Peyer's patch (tissue), 4 donors: ENCODE measurements around the gene NDFIP2. TPM values are rescaled to one million over a fixed set of nuclear protein-coding genes. Genes with fewer than 3 reads are reported as not detected.

Source experiments
- DNase-seq, 3 donors: peaks; one replicate each; pipeline ENCODE4 v3.0.0-alpha.2; 2017 to 2019
- H3K27ac ChIP-seq, 4 donors: fragments of 200-600 bp; sonication (generic); one replicate each; pipeline ENCODE4 v1.5.1; 2016 to 2019
- H3K27me3 ChIP-seq, 2 donors: fragments of 200-600 bp; sonication (generic); one replicate each; pipeline ENCODE4 v1.5.1; 2019
- H3K36me3 ChIP-seq, 3 donors: fragments of 200-600 bp; sonication (generic); one replicate each; pipeline ENCODE4 v1.5.1; 2016 to 2019
- H3K4me1 ChIP-seq, 4 donors: fragments of 200-600 bp; sonication (generic); one replicate each; pipeline ENCODE4 v1.5.1; 2016 to 2019
- H3K4me3 ChIP-seq, 4 donors: fragments of 200-600 bp; sonication (generic); 1 replicate in 3 of 4; 2 replicates in 1 of 4; pipeline ENCODE4 v1.5.1; 2016 to 2019; ENCODE audit warnings: mild to moderate bottlenecking in 1 of 4
- H3K9me3 ChIP-seq, 4 donors: fragments of 200-600 bp; sonication (generic); one replicate each; pipeline ENCODE4 v1.5.1; 2016 to 2019; ENCODE audit warnings: mild to moderate bottlenecking in 1 of 4
- POLR2A ChIP-seq, 2 donors: fragments of 450-650 bp; IDR thresholded peaks; one replicate each; pipeline ENCODE4 v1.5.1; 2017; ENCODE audit warnings: antibody characterized with exemption in 2 of 2, mild to moderate bottlenecking in 2 of 2, moderate library complexity in 2 of 2
- total RNA-seq, 4 donors: library from RNA; depleted of rRNA; stranded (reverse); fragments of >200 nt; gene quantifications; one replicate each; pipeline ENCODE4 v1.1.0, GENCODE V29; 2016
- TF ChIP-seq, protein P1 (sequence below), 6 experiments: fragments of 450-650 bp in 4 of 6; fragments of 200-600 bp in 2 of 6; sonication (generic) in 1 of 6; IDR thresholded peaks; one replicate each; pipeline ENCODE4 v1.5.1; 2017 to 2019; ENCODE audit warnings: antibody characterized with exemption in 6 of 6, mild to moderate bottlenecking in 3 of 6, moderate library complexity in 1 of 6

The NDFIP2 gene
- total RNA-seq, 4 donors from 2014 or later = 28.1 to 102 (median 59.6) TPM

DNA sequence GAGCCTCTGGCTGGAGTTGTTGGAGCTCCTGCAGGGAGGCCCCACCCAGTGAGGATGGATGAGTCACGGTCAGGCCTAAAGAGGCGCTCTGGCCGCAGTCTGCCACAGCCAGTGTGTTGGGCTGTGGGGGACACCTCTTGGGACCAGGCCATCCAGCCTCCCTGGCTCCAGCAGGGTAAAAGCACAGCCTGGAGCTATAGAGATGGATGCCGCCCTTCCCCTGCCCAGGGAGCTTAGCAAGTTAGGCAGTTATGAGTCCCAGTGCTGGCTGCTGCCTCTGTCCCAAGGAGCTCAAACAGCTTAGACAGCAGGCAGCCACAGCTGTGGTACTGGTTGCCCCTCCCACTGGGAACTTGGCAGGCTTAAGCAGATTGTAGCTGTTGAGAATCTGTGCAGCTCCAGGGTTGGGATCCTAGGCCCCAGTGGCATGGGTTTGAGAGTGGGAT, 100.9 kb downstream of the NDFIP2 start:
- DNase-seq = no peak
- no peaks in the 10 kb centered on the region for H3K36me3 ChIP-seq
- H3K9me3 ChIP-seq = no peaks in the 10 kb centered on the region
- H3K27ac ChIP-seq = no peak overlapping the region
- TF ChIP-seq, protein P1, sequence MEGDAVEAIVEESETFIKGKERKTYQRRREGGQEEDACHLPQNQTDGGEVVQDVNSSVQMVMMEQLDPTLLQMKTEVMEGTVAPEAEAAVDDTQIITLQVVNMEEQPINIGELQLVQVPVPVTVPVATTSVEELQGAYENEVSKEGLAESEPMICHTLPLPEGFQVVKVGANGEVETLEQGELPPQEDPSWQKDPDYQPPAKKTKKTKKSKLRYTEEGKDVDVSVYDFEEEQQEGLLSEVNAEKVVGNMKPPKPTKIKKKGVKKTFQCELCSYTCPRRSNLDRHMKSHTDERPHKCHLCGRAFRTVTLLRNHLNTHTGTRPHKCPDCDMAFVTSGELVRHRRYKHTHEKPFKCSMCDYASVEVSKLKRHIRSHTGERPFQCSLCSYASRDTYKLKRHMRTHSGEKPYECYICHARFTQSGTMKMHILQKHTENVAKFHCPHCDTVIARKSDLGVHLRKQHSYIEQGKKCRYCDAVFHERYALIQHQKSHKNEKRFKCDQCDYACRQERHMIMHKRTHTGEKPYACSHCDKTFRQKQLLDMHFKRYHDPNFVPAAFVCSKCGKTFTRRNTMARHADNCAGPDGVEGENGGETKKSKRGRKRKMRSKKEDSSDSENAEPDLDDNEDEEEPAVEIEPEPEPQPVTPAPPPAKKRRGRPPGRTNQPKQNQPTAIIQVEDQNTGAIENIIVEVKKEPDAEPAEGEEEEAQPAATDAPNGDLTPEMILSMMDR (IDR thresholded peaks at IDR 0.05) = no peak
- no peak for TF ChIP-seq POLR2A (IDR thresholded peaks at IDR 0.05)
- H3K4me3 ChIP-seq = no peak overlapping the region
- H3K4me1 ChIP-seq = no peaks in the 10 kb centered on the region
- H3K27me3 ChIP-seq = no peaks in the 10 kb centered on the region

DNA sequence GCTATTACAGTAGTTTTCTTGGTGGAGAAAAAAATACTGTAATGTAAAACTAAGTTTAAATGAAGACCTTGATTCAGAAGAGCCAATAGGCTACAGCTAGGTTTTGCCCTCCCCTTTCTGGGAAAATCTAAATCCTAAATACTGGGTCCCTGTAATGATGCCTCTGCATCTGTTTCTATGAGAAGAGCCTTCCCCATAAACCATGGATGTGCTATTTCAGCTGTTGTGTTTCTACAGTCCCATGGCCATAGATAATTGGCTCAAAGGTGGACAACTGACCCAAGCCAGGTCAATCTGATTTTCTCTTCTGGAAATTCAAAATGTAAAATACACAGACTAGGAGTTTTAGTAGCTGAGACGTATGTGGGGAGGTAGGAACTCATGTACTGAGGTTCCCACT, 101.9 kb downstream of the NDFIP2 start:
- H3K27ac ChIP-seq = no peak overlapping the region
- no peaks in the 10 kb centered on the region for H3K4me1 ChIP-seq
- TF ChIP-seq POLR2A (IDR thresholded peaks at IDR 0.05) = no peak
- TF ChIP-seq, protein P1 (IDR thresholded peaks at IDR 0.05) = no peak

DNA sequence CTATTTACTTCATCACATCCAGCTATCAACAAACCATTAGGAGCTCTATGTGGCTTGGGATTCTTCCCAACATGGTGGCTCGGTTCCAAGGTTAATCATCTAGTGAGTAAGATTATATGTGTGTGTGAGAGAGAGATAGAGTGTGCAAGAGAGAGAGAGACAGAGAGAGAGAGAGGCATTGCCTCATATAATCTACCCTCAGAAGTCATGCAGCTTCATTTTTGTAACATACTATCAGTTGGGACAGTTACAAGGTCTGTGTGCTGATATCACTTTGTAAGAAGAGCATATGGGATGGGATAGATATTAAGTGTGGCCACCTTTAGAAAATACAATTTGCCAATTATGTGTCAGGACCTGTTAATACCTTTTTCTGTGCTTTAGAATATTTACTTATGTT, 104.1 kb downstream of the NDFIP2 start:
- H3K36me3 ChIP-seq = no peaks in the 10 kb centered on the region
- H3K4me1 ChIP-seq = no peaks in the 10 kb centered on the region
- TF ChIP-seq, protein P1 (IDR thresholded peaks at IDR 0.05) = no peak
- TF ChIP-seq POLR2A (IDR thresholded peaks at IDR 0.05) = no peak
- no peak overlapping the region for H3K27ac ChIP-seq
- H3K4me3 ChIP-seq = no peak overlapping the region
- H3K27me3 ChIP-seq = no peaks in the 10 kb centered on the region
- no peaks in the 10 kb centered on the region for H3K9me3 ChIP-seq
- DNase-seq = no peak

More for the DNA sequence above, 101.9 kb downstream of the NDFIP2 start:
- DNase-seq = no peak
- Histone ChIP-seq H3K36me3 (no peaks in the 10 kb centered on the region), H3K9me3 (no peaks in the 10 kb centered on the region), H3K4me3 (no peak overlapping the region), H3K27me3 (no peaks in the 10 kb centered on the region)

DNA sequence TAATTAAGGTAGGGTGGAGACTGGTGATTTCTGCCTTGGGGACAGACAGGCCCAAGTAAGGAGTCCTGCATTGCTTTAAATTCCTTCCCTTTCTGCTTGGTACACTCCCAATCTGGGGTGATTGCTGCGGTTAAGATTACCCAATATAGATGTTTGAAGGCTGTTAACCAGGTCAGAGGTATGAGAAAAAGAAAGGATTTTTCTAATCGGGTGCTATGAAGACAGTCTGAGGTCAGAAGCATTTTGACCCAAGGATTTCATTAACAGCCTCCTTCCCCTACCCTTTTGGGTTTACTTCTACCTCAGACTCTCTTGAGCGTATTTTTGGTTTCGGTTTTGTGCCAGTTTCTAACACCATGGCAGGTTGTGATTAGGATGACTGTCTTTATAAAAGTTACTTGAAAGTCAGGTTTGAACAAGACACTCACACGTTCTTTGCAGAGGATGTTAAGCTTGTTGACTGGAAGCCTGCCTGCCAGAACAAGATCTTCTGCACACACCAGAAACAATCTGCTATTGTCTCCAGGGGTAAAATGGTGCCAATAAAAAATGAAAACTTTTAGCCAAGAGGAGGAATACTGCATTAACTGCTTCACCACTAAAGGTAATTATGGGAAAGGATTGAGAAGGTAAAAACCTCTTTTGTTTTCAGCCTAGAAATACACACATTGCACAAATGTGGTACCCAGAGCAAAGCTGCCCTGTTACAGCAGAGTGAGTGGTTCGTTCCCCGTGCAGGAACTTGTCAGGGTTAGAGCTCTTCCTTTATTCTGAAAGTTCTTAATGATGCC, 108.8 kb downstream of the NDFIP2 start:
- Histone ChIP-seq H3K36me3 (no peaks in the 10 kb centered on the region), H3K9me3 (no peaks in the 10 kb centered on the region), H3K4me1 (no peaks in the 10 kb centered on the region), H3K27me3 (no peaks in the 10 kb centered on the region), H3K4me3 (no peak overlapping the region), H3K27ac (no peak overlapping the region)
- no peak for DNase-seq
- no peak for TF ChIP-seq POLR2A (IDR thresholded peaks at IDR 0.05)
- TF ChIP-seq, protein P1 (IDR thresholded peaks at IDR 0.05) = no peak

DNA sequence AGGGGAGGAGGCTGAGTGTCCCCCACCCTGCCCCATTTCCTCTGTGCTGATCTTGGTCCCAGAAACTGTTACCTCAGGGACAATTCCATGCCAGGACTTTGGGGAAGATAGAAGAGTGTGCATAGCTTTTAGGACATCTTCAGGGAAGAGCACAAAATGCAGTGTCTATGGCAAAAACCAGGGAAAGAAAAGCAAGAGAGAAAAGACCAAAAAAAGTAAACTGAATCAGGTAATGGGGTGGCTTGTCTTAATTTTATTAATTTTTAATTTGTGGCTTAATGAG, 109.4 kb downstream of the NDFIP2 start:
- Histone ChIP-seq H3K9me3 (no peaks in the 10 kb centered on the region), H3K4me3 (no peak overlapping the region), H3K27ac (no peak overlapping the region), H3K4me1 (no peaks in the 10 kb centered on the region), H3K36me3 (no peaks in the 10 kb centered on the region), H3K27me3 (no peaks in the 10 kb centered on the region)
- no peak for DNase-seq
- TF ChIP-seq, protein P1 (IDR thresholded peaks at IDR 0.05) = no peak
- TF ChIP-seq POLR2A (IDR thresholded peaks at IDR 0.05) = no peak
